GM10847 (cell line): ENCODE results near the gene ABLIM3.

Source experiments
- POLR2A ChIP-seq: IDR thresholded peaks from 2 replicates; pipeline ENCODE4 v1.6.1; 2011; ENCODE audit not compliant: insufficient read length; ENCODE audit errors: extremely low read depth

Gene ABLIM3

DNA sequence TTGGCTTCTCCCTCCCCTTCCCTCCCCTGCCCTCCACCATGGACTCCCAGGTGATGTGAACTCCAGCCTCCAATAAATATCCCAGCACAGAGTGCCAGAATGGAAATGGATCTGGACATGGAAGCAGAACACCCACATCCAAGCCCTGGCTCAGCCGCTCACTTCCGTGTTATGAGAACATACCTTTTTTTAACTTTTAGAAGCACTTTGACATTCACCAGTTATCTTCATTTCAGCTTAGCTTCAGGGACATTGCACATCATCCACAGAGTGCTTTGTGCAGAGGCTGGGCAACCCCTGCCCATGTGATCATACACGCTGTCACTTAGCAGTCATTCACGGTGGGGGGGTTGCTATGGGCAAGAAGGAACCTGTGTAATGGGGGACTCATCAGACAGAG lies 139.5 kb downstream of the ABLIM3 start:
- TF ChIP-seq POLR2A = no peak

DNA sequence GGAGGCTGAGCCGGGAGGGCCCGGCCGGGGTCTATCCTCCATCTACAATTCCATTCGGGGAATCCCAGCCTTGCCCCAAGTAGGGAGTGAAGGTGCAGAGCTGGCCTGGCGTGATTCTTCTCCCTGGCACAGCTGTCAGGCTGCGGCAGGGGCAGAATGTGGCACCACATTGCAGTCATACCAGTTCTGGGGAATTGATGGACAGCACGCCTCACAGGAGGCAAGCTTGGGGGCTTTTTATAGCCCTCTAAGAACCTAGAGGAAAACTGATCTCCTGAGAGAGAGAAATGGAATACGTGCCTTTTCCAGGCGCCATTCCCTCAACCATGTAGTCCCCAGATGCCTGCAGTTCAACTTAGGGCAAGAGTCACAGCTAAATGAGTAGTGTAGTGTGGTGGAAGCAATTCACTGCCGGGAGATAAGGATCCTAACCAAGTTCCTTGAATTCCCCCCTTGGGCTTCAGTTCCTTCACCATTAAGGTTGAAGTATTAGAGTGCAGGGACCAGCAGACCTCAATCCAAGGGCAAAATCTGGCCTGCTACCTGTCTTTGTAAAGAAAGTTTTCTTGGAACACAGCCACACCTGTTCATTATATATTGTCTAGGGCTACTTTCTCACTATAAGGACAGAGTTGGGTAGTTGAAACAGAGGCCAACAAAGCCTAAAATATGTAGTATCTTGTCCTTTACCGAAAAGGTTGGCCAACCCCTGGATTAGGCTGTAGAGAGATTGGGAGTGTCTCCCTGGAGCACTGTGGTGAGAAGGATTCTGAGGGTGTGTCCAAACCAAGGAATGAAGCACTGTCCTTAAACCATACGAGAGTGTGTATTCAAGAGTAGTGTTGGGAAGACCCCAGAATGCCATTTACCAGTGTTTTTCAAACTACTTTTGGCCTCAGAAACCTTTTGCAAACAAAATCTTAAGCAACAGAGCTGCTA lies 141.0 kb downstream of the ABLIM3 start:
- TF ChIP-seq POLR2A = no peak

GRCh38 chr5:149282966-149283332 lies 141.7 kb downstream of the ABLIM3 start:
- TF ChIP-seq POLR2A = no peak

DNA sequence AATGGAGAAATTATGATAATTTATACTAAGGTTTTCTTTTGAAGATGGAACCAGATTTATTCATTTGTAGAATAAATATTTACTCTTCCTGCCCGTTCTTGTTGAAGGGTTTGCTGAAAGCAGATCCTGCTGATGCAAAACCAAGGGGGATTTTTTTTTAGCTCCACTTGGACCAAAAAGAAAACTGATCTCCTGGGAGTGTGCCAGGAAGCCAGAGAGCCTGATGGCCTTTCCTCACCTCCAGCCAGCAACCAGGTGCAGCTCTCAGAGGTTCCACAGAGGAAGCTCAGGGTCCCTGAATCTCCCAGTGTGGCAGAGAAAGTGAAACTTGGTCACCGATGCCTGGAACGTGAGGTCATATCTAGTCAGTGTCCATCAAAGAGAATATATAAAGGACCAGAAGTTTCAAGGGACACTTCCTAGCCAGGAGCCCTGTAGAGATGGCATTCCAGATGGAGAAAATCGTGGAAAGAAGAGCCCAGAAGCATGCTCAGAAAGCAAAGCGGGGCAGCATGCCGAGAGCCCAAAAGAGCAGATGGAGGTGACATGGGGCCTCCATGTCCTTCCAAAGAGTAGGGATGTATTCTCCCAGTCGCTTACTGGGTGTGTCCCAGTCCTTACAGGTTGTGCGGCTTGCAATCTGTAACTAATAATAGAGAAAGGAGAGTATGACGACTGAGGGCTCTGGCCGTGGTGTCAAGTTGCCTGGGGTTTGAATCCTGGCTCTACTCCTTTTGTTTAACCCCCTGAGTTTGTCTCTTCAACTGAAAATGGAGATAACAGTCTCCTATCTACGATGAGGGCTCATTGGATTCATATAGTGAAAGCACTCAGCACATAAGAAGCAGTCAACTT lies 142.6 kb downstream of the ABLIM3 start:
- no peak for TF ChIP-seq POLR2A

DNA sequence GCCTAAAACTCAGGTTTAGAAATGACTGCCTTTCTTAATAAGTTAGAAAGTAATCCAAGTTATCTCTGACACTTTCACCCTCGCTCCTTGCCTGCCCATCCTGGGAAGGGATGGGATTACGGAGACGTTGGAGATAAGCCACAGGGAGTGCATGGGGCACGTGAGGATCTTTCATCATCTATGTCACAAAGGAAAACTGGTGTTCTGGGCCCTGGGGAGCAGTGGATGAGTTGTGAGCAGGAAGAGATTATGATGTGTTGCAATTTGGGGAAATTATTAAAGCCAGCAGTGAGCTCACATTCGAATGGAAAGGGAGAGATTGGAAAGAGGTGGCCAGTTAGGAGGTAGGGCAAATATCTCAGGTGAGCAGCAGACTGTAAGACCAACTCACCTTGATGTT lies 143.2 kb downstream of the ABLIM3 start:
- no peak for TF ChIP-seq POLR2A

- TF ChIP-seq POLR2A = no peak
Observed at GRCh38 chr5:149285153-149285552, 143.9 kb downstream of the ABLIM3 start.

DNA sequence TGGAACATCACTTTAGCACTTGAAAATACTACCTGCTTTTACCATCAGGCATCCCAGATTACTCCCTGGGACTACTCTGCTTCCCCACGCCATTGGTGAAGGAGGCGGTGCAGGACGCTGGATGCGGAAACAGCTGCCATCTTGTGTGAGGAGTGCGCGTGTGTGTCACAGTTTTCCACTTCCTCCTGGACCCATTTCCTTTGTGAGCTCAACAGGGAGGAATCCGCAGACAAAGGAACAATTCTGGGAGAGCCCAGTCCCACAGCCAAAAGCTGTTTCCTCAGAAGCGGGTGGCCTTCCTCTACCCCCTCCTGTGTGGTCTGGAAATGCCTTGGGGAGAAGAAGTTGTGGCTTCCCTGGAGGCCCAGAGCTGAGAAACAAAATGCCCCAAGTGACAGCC lies 147.1 kb downstream of the ABLIM3 start:
- no peak for TF ChIP-seq POLR2A

GRCh38 chr5:149289301-149289700 lies 148.0 kb downstream of the ABLIM3 start:
- no peak for TF ChIP-seq POLR2A

- TF ChIP-seq POLR2A = no peak
Observed at GRCh38 chr5:149294872-149295829, 153.9 kb downstream of the ABLIM3 start.

DNA sequence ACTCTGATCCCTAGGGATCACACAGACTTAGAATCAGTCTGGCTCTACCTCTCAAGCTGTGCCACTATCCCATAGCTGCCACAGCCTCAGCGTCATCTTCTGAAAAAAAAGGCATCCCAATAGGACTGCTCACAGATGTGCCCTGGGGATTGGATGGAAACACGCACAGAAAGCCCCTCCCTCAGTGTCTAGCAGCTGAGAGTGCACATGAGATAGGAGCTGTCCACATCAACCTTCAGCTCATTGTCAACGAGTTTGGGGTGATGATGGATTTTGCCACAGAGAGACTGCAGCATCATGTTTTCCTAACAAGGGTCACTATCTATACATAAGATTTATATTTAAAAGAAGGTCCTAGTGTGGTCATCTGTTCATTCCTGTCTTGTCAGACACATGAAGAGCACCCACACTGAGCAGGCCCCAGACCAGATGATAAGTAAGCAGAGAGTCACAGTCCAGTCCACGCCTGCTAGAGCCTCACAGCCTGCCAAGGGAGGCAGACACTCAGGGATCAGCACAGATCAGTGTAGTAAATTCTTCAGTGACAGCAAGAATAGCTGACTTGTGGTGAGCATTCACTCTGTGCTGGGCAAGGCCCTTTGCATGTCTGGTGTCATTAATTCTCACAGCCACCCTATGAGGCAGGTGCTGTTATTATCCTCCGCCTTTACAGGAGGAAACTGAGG lies 156.2 kb downstream of the ABLIM3 start:
- no peak for TF ChIP-seq POLR2A

GRCh38 chr5:149298163-149298562 lies 156.9 kb downstream of the ABLIM3 start:
- no peak for TF ChIP-seq POLR2A

DNA sequence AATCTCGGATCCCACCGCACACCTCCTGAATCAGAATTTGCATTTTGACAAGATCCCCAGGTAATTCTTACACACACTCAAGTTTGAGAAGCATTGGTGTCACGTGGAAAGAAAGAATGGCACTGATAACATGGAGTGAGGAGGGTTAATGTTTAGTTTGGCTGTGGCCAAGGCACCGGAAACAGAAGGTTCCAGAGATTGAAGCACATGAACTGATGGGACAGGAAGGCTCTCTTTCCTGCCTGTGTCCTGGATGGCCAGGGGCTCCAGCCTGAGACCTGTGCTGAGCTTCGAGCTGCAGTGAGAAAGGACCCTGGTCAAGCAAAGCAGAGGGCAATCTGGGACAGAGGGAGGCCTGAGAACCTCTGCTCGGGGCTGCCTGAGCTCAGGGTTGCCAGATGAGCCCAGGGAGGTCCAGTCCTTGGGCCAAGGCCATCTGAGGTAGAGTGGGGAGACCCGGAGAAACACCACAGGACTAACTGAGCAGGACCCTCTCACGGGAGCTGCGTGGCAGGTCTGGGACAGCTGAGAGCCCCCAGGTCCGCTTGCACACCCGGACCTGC lies 157.6 kb downstream of the ABLIM3 start:
- no peak for TF ChIP-seq POLR2A

DNA sequence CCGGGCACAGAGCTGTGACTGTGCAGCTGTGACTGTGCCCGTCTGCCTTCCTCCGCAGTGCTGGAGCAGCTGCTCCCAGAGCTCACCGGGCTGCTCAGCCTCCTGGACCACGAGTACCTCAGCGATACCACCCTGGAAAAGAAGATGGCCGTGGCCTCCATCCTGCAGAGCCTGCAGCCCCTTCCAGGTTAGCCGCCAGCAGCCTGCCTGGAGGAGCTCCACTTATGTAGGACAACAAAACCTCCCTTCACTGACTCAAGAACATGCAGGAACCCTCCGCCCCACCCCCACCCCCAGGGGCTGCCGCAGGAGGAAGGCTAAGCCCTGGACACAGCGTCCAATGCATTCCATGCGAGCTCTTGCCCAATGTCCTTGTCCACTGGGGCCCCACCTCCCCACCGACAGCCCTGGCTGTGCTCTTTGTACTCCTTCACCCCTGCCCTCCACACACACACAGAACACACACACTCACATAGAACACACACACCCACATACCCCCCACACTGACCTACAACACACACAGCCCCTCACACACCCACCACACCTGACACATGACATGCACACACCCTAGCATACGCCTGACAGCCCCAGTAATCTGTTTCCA lies 158.3 kb downstream of the ABLIM3 start:
- no peak for TF ChIP-seq POLR2A

- no peak for TF ChIP-seq POLR2A
Observed at GRCh38 chr5:149300441-149300840, 159.1 kb downstream of the ABLIM3 start.
